HG02610 (cell line): ENCODE data around the gene NINJ2.

Experiments
- ATAC-seq: cut with Tn5 transposase; IDR thresholded peaks from one replicate; pipeline ENCODE4 v1.9.1; 2021; ENCODE audit warnings: mild to moderate bottlenecking, moderate library complexity; ENCODE audit not compliant: unreplicated experiment

Gene NINJ2

DNA sequence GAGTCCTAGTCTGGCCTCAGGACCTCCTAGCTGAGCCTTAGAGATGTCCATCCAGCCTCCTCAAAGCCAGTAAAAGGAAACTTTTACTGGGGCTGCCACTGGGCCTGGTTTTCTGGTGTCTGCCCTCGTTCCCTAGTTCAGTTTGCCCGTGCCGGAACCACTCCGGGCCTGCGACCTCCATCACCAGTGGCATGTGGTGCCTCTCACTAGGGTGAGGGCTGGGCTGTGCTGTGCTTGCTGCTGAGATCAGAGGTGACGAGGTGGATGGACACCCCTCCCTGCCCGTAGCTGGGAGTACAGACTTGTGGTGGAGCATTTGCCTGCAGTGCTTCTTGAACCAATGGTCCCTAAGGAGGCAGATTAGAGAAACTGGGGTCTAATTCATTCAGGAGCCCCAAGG lies 127.8 kb downstream of the NINJ2 start:
- ATAC-seq: no peak

DNA sequence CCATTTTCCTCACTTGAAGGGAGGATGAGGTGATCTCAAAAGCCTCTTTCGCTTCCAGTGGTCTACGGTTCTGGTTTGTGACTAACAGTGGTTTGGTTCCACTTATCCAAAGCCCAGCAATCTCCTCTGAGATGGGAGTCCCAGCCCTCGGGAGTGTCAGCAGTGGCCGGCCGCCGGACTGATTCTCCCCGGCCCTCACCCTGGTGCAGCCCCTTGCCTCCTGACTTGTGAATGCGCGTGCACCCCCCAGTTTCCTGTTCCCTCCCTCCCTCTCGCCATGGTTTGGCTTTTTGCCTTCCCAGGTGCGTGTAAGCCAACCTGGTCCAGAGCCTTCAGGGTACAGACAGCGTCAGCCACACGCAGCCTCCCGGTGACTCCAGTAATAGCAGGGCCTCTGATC lies 129.0 kb downstream of the NINJ2 start:
- ATAC-seq: no peak

DNA sequence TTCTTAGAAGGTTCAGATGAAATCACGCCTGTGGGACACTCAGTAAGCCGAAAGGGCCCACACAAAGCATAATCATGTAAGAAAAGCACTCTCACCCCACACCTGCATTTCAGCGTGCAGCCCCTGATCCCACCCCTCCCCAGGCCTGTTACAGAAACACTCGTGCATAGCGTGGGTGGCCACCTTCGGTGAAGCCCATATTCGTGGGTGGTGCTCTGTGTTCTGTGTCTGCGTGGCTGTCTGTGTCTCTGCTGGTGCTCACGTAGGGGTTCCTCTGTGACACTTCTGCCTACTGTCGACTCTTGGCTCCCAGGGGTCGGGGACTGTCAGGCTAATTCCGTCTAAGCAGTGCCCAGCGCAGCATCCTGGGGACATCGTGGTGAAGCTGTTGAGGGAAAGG lies 129.5 kb downstream of the NINJ2 start:
- ATAC-seq: no peak

DNA sequence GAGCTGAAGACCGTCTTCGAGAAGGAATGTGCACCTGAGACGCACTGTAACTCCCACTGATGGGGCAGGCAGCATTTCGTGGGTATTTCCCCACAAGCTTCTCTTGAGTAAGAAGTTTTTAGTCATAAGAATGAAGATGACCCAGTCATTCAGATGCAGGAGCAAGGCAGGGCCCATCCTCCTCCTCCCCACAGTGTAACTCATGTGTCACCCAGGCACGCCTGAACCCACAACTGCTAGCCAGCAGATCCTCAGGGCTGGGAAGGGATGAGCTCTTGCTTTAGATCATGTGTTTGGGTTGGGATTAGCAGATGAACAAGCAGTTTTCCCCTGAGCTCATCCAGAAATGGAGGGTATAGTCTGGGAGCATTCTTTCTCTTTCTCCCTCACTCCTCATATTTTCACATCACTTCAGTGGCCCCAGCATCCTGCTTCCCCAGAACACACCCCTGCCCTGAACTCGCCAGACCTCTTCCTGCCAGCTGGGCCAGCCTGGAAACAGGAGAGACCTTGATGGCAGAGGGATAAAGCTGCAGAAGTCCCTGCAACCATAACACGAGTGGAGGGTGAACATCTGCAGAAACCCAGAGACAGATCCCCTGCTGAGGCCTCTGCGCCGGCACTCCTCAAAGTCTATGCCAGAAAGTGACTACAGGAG lies 130.2 kb downstream of the NINJ2 start:
- no peak for ATAC-seq

DNA sequence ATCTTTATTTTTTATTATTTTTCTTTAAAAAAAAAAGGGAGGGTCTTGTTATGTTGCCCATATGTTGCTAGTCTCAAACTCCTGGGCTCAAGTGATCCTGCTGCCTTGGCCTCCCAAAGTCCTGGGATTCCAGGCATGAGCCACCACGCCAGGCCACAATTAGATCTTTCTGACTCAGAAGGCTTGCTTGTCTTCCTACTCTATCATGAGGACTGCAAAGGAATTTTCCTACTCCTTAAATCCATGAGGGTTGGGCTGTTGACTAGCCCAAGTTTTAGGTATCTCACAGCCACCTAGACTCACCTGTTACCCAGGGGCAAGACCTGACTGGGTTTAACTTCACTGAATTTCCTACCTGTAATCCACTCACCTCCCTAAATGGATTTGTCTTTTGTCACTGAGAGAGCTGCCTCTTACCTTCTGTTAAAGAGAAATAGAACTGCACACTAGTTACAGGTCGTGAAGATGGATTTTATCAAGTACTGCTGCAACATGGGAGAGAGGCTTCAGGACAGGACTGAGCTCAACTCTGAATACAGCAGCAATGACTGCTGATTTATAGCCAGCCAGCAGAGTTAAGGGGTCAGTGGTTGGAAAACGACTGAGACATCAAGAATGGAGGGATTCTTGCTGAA lies 131.2 kb downstream of the NINJ2 start:
- ATAC-seq: no peak

DNA sequence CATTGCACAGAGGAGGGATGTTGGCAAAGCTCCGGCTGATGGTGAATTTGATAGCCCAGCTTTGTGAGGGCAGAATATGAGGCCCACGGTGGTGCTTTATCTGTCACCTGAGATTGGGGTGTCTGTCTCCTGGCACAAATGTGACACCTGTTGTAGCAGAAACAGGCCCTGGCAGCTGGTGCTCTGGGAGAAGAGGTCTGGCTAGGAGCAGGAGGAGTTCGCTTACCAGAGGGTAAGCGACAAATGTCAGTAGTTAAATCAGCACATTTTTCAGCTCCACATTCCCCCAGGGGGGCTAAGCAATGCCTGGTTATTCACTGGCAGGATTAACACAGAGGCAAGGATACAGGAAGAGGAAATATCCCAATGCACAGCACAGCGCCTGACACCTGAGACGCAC lies 132.4 kb downstream of the NINJ2 start:
- no peak for ATAC-seq

DNA sequence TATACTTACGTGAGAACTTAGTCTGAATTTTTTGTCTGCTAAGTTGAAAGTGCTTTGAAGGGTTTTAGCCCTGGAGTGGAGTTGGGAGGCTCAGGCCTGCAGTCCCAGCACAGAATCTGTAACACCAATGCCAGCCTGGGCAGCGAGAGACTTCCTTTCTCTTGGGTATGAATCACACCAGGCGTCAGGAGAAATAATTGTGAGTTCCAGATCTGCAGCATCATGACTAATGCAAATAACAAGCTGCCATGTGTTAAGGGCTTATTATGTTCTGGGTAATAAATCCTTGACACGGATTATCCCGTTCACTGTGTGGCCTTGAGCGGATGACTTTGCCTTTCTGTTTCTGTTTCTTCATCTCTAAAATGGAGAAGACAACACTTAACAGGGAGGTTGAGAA lies 132.9 kb downstream of the NINJ2 start:
- ATAC-seq: no peak

DNA sequence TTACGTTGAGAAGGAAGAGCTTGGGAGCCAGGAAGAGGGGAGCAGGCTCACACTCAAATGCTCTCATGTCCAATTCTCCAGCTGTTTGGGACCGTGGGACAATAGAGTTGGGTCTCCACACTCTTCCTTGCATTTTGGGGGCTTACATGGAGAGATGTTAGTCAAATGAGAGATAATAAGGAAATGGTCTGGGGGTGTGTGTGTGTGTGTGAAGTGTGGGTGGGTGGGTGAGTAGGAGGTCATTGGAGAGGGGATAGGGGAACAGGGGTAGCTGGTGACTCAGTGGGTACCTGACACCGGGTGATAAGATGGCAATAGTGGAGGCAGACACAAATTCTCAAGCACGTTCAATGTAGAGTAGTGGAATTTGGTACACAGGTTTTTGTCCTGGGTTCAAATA lies 135.5 kb downstream of the NINJ2 start:
- no peak for ATAC-seq

DNA sequence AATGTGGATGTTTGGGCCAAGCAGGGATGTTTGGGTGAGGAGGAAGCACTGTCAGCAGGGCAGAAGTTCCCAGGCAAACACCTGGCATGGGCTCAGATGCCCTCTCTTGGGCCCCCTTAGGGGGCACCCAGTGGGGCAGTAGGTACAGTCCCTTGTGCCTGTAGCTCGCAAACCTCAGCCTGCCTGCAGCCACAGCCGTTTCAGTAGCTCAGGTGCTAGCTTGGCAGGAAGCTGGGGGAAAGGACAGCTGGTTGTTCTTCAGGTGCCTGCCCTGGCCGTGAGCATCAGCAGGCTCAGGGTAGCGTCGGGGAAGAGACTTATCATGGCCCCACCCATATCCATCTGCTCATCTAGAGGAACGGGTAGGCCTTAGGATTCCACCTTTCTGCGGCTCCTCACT lies 136.0 kb downstream of the NINJ2 start:
- ATAC-seq: no peak

DNA sequence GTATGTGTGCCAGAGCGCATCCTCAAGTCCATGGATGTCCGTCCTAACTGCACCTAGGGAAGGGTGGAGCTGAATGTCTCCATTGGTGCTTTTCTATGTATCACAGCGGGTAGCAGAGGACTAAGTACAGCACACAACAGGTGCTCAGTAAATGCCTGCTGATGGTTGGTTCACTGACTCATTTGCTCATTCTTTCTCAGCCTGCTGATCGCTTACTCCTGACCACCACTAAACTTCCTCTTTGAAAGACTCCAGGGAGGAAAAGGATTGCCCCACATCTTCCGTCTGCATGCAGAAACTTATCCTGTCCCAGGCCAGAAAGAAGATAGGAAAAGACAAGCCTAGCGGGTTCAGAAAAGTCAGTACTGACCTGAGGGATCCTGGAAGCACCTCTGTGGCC lies 137.2 kb downstream of the NINJ2 start:
- ATAC-seq: no peak

DNA sequence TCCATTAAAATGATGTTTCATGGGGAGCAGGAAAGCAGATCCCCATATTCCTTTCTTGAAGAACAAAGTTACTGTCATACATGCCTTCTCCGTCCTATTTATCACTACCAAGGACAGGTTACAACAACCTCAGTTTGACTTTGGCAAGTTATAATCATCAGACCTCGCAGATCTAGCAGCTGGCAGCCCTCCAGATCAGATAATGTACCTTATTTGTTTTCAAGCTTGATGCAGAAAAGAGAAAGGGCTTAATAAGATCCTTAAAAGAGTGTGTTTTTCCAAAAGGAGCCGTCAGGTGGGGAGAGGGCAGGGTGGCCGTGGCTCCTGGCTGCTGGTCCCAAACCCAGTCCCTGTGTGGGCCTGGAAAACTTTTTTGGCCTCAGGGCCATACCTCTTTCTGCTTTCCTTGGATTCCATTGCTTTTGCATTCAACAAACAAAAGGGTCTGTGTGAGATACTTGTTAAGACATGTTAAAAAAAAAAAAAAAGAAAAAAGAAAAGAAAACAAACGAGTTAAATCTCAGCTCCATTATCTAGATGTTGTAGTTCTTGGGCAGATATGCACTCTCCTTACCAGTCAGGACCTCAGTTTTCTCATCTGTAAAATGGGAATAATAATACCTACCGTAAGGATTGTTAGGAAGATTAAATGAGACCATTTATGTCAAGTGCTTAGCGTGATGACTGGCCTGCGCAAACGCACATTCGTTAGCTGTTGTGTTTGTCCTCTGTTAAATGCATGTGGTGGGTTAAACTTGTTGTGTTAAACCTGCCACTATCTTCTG lies 138.9 kb downstream of the NINJ2 start:
- ATAC-seq: no peak

DNA sequence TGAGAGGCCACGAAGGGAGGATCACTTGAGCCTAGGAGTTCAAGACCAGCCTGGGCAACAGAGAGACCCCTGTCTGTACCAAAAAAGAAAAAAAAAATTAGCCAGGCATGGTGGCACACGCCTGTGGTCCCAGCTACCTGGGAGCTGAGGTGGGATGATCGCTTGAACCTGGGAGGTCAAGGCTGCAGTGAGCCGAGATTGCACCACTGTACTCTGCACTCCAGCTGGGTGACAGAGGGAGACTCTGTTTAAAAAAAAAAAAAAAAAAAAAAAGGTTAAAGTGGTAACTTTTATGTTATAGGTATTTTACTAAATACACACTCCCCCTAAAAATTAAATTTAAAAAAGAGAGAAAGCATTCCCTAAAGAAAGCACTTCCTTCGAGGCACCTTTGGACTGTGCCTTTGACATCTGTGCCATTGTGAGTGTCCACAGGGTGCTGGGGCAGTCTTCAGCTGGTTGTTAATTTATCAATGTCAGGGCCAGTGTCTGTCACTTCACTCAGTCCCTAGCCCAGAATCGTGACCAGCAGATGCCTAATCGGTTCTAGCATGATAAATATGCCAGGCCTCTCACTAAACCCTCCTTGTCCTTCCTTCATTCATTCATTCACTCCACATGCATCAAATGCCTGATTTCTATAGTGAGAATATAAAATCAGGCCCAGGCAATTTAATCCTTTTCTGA lies 140.4 kb downstream of the NINJ2 start:
- no peak for ATAC-seq

DNA sequence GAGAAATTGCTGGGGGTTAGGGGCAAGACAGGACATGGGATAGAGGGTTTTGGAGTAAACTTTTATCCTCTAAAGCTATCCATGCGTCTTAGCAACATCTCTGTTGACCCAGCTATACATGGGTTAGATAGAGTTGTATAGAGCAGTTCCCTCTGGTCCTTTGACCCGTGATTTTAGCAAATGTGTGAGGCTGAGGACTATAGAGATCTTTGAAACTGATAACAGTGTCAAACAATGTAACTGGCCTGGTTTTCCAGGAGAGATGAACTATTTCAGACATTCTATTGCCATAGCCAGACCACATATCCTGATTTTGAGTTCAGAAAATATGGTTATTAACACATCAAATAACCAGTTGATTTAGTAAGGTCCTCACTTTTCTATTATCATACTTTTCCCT lies 143.1 kb downstream of the NINJ2 start:
- no peak for ATAC-seq

DNA sequence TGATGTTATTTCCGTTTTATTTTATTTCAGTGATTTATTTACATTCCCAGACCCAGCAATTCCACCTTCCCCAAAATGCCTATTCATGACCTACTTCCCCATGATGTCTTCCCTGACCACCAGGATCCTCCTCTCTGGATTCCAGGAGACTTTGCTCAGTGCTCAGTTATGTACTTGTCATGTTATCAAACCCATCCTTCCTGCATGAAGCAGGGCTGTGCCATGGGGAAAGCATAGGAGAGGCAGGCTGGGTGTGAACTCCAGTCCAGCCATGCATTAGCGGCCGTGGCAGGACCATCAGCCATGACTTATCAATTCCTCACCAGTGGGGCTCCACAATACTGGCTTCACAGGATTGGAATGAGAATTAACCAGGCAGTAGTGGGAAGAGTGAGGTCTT lies 145.7 kb downstream of the NINJ2 start:
- ATAC-seq: no peak
